ENCODE results near the gene TMPRSS11A.

DNA sequence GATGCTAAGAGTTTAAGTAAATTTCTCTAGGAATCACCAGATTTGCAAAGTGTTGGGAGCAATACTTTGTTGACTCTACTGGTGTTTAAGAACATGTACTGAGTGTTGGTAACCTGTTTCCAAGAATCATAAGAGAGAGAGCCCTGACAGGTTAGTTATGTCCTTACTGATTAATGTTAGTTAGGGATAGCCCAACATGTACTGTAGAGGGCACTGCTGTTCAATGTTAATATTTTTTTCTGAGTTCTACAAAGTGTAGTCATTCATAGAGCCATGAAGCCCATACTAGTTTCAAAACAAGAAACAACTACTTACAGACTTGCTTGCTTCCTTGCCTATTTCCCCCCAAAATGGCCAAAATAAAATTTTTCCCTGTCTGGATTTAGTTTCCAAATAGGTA lies 91.4 kb downstream of the TMPRSS11A start:
- TF ChIP-seq, protein P1, sequence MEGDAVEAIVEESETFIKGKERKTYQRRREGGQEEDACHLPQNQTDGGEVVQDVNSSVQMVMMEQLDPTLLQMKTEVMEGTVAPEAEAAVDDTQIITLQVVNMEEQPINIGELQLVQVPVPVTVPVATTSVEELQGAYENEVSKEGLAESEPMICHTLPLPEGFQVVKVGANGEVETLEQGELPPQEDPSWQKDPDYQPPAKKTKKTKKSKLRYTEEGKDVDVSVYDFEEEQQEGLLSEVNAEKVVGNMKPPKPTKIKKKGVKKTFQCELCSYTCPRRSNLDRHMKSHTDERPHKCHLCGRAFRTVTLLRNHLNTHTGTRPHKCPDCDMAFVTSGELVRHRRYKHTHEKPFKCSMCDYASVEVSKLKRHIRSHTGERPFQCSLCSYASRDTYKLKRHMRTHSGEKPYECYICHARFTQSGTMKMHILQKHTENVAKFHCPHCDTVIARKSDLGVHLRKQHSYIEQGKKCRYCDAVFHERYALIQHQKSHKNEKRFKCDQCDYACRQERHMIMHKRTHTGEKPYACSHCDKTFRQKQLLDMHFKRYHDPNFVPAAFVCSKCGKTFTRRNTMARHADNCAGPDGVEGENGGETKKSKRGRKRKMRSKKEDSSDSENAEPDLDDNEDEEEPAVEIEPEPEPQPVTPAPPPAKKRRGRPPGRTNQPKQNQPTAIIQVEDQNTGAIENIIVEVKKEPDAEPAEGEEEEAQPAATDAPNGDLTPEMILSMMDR (IDR thresholded peaks at IDR 0.05; ENCODE audit: low read depth, low read length), result peak; percentile 73
- TF ChIP-seq EZH2phosphoT487 (IDR thresholded peaks at IDR 0.05; ENCODE audit: low read depth), result no peak
